HEK293T (cell line): ENCODE data around the gene CRBN.
A peak's percentile ranks its signal among the peaks of the same experiment; 100 is the strongest.

Experiments
- CTCF ChIA-PET: fragments of 350-600 bp; formaldehyde crosslinking; extraction: SDS; loops from one replicate; lab custom pipeline; 2021; ENCODE audit warnings: antibody characterized with exemption, inconsistent platforms; lab: Yijun Ruan, JAX
- POLR2A ChIA-PET: fragments of 350-600 bp; formaldehyde crosslinking; extraction: SDS; loops from one replicate; lab custom pipeline; 2020; ENCODE audit warnings: antibody characterized with exemption, inconsistent platforms; lab: Yijun Ruan, JAX
- DNase-seq: peaks from one replicate; pipeline ENCODE4 v3.0.0; 2012; ENCODE audit warnings: mixed read lengths; ENCODE audit errors: extremely low spot score
- ARNT ChIP-seq: fragments of 450-650 bp; IDR thresholded peaks from 2 replicates; pipeline ENCODE4 v1.6.1; 2017; ENCODE audit warnings: mild to moderate bottlenecking
- BHLHE40 ChIP-seq: fragments of 450-650 bp; IDR thresholded peaks from 2 replicates; pipeline ENCODE4 v1.6.1; 2016; ENCODE audit warnings: mild to moderate bottlenecking, moderate library complexity, borderline replicate concordance
- CTBP1 ChIP-seq: fragments of 450-650 bp; IDR thresholded peaks from 2 replicates; pipeline ENCODE4 v1.6.1; 2016; ENCODE audit warnings: borderline replicate concordance
- ELF4 ChIP-seq: fragments of 450-650 bp; IDR thresholded peaks from 2 replicates; pipeline ENCODE4 v1.6.1; 2017; ENCODE audit warnings: antibody characterized with exemption
- FOXA1 ChIP-seq: fragments of 450-650 bp; IDR thresholded peaks from 2 replicates; pipeline ENCODE4 v1.6.1; 2016; ENCODE audit warnings: mild to moderate bottlenecking
- FOXK2 ChIP-seq: fragments of 450-650 bp; IDR thresholded peaks from 2 replicates; pipeline ENCODE4 v1.6.1; 2016; ENCODE audit warnings: mild to moderate bottlenecking
- FOXM1 ChIP-seq: fragments of 450-650 bp; IDR thresholded peaks from 2 replicates; pipeline ENCODE4 v1.6.1; 2017; ENCODE audit warnings: mild to moderate bottlenecking, borderline replicate concordance
- HDGF ChIP-seq: fragments of 450-650 bp; IDR thresholded peaks from 2 replicates; pipeline ENCODE4 v1.6.1; 2017; ENCODE audit warnings: antibody characterized with exemption, borderline replicate concordance
- L3MBTL2 ChIP-seq: fragments of 450-650 bp; conservative IDR thresholded peaks from 2 replicates; pipeline ENCODE4 v1.6.1; 2016; ENCODE audit warnings: mild to moderate bottlenecking
- LEF1 ChIP-seq: fragments of 450-650 bp; IDR thresholded peaks from 2 replicates; pipeline ENCODE4 v1.6.1; 2017; ENCODE audit warnings: mild to moderate bottlenecking, borderline replicate concordance
- NFRKB ChIP-seq: fragments of 450-650 bp; IDR thresholded peaks from 2 replicates; pipeline ENCODE4 v1.6.1; 2016; ENCODE audit warnings: mild to moderate bottlenecking, moderate library complexity
- SP1 ChIP-seq: fragments of 450-650 bp; IDR thresholded peaks from 2 replicates; pipeline ENCODE4 v1.6.1; 2017
- SUZ12 ChIP-seq: fragments of 450-650 bp; IDR thresholded peaks from 2 replicates; pipeline ENCODE4 v1.6.1; 2016; ENCODE audit warnings: mild to moderate bottlenecking
- TARDBP ChIP-seq: fragments of 450-650 bp; IDR thresholded peaks from 2 replicates; pipeline ENCODE4 v1.6.1; 2016
- ZNF384 ChIP-seq: fragments of 450-650 bp; IDR thresholded peaks from 2 replicates; pipeline ENCODE4 v1.6.1; 2016
- TF ChIP-seq, protein P1 (sequence below): fragments of 450-650 bp; IDR thresholded peaks from 2 replicates; pipeline ENCODE4 v1.6.1; 2016

CRBN gene

DNA sequence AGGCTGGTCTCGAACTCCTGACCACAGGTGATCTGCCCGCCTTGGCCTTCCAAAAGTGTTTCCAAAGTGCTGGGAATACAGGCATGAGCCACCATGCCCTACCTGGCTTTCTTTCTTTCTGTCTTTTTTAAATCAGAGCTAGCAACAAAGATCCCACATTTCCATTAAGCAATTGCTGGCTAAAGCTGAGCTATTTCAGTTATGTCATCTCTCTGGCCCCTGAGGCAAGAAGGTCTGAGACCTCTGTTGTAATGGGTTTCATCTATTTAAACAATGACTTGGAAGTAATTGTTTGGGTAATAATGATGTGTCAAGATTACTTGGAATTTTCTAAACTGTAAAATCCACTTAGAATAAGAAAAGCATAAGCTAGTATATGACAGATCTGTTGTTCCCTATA, 30.2 kb upstream of the CRBN start:
- DNase-seq: no peak
- POLR2A ChIA-PET: no interaction called here
- no peak for TF ChIP-seq TARDBP
- no peak for TF ChIP-seq FOXK2
- no peak for TF ChIP-seq SUZ12
- TF ChIP-seq FOXA1: no peak
- no peak for TF ChIP-seq NFRKB
- TF ChIP-seq, protein P1, sequence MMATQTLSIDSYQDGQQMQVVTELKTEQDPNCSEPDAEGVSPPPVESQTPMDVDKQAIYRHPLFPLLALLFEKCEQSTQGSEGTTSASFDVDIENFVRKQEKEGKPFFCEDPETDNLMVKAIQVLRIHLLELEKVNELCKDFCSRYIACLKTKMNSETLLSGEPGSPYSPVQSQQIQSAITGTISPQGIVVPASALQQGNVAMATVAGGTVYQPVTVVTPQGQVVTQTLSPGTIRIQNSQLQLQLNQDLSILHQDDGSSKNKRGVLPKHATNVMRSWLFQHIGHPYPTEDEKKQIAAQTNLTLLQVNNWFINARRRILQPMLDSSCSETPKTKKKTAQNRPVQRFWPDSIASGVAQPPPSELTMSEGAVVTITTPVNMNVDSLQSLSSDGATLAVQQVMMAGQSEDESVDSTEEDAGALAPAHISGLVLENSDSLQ: no peak
- TF ChIP-seq ELF4: no peak
- TF ChIP-seq SP1: no peak
- no peak for TF ChIP-seq HDGF
- no peak for TF ChIP-seq CTBP1
- no peak for TF ChIP-seq BHLHE40
- no peak for TF ChIP-seq LEF1
- TF ChIP-seq FOXM1: no peak
- no peak for TF ChIP-seq L3MBTL2
- TF ChIP-seq ZNF384: no peak
- no peak for TF ChIP-seq ARNT
- CTCF ChIA-PET: no interaction called here

DNA sequence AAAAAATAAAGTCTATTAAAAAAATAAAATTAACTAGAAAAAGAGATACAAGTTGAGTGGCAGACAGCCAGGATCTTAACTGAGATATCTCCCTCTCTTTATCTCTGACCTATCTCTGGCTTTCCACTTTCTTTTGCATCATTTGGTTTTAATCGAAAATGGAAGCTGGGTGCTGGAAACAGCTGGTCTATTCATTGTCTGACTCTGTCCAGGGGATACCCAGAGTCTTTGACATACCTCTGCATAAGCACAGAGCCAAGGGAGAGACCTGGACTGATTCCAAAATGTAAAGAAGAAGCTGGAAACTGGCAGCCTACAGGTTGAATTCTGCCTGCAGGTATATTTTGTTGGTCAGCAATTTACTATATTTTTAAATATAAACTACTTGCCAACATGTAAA, 29.6 kb upstream of the CRBN start:
- ChIA-PET CTCF (no interaction called here), POLR2A (no interaction called here)
- TF ChIP-seq ARNT (no peak), ELF4 (no peak), FOXM1 (no peak), TARDBP (no peak), SUZ12 (no peak), BHLHE40 (no peak), L3MBTL2 (no peak), NFRKB (no peak), HDGF (no peak), CTBP1 (no peak), ZNF384 (no peak), FOXK2 (no peak), LEF1 (no peak)
- TF ChIP-seq, protein P1: no peak
- DNase-seq: no peak

DNA sequence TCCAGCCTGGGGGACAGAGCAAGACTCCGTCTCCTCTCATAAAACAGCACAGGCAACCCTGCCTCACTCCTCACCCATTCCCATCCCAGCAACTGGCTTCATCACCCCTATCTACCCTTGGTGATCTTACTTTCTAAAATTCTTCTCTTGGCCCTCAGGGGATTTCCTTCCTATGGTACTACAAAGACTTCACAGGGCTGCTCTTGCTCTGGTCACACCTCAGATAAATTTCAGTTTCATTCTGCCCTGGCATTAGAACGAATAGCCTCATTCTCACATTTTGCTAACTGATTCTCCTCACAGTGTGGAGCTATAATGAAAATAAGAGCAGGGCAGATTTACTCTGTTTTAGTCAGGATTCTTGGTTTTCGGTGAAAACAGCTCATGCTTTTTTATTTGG, 22.1 kb upstream of the CRBN start:
- no peak for TF ChIP-seq L3MBTL2
- TF ChIP-seq ELF4: no peak
- TF ChIP-seq FOXM1: no peak
- no peak for TF ChIP-seq SP1
- TF ChIP-seq TARDBP: no peak
- no peak for TF ChIP-seq BHLHE40
- TF ChIP-seq NFRKB: no peak
- TF ChIP-seq SUZ12: no peak
- no peak for TF ChIP-seq LEF1
- TF ChIP-seq FOXA1: no peak
- TF ChIP-seq ZNF384: no peak
- no peak for TF ChIP-seq FOXK2
- TF ChIP-seq HDGF: no peak
- no peak for TF ChIP-seq CTBP1
- TF ChIP-seq ARNT: no peak
- TF ChIP-seq, protein P1: no peak
- DNase-seq: no peak
- CTCF ChIA-PET: no interaction called here
- POLR2A ChIA-PET: no interaction called here

DNA sequence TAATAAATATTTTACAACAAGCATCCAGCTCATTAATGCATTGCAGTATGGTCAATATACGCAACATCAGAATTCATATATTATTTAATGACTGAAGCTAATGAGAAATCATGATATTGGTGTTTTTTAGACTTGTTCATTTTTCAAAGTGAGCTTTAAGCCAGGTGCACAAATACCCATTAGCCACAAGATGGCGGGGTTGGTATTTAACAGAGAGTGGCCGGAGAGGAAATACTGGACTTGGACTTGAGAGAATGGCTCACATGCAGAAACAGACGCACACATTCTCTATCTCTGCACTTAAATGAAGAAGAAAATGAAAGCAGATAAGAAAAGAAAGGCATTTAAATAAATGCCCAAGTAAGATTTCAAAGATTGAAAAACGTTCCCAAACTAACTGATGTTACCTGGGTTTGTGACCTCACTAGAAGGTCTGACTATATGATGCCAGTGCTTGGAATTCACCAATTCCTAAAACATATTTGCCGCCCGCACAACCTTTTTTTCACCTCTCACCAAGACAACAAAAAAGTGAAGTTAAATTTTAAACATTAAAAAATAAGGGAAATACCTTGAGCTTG, 21.2 kb upstream of the CRBN start:
- no peak for TF ChIP-seq ZNF384
- TF ChIP-seq CTBP1: no peak
- no peak for TF ChIP-seq LEF1
- no peak for TF ChIP-seq FOXK2
- no peak for TF ChIP-seq NFRKB
- TF ChIP-seq FOXA1: no peak
- no peak for TF ChIP-seq ARNT
- TF ChIP-seq, protein P1: no peak
- TF ChIP-seq ELF4: no peak
- no peak for TF ChIP-seq FOXM1
- ChIA-PET POLR2A (no interaction called here), CTCF (interaction anchor here (1.0 to 1.4 kb wide), 3 partner anchors 797 to 1090 kb away, joined by 3 to 7 read pairs (median 3); no protein-coding TSS in a partner anchor)
- peak; percentile 16 for DNase-seq

DNA sequence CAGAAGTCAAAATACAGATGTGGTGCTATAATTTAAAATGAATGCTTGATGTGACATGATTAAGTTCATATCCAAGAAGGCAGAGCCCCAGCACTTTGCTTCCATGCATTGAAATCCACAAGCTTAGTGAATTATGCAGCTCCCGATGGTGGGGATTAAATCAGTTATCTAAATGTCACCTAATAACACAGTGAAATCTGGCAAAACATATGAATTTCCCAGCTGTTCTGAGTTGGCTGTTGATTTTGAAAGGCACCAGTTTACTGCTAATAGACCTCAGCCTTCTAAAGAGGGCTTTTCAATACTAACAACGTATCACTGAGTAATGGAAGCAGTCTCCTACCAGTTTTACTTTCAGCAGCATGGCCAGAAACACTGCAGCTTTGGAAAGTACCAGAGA, 19.8 kb upstream of the CRBN start:
- POLR2A ChIA-PET: no interaction called here
- TF ChIP-seq ELF4 (no peak), LEF1 (no peak), NFRKB (no peak), CTBP1 (no peak), ZNF384 (no peak), SUZ12 (no peak), FOXK2 (no peak), HDGF (no peak)
- TF ChIP-seq, protein P1: no peak
- CTCF ChIA-PET: interaction anchor here (1.4 kb wide), 1 partner anchor 798 kb away, joined by 7 read pairs; no protein-coding TSS in a partner anchor
- no peak for DNase-seq
